HEK293T (cell line): Measurements from ENCODE around the gene ZNF317.

Experiments used
- BHLHE40 ChIP-seq: fragments of 450-650 bp; IDR thresholded peaks from 2 replicates; pipeline ENCODE4 v1.6.1; 2016; ENCODE audit warnings: mild to moderate bottlenecking, moderate library complexity, borderline replicate concordance
- FOXM1 ChIP-seq: fragments of 450-650 bp; IDR thresholded peaks from 2 replicates; pipeline ENCODE4 v1.6.1; 2017; ENCODE audit warnings: mild to moderate bottlenecking, borderline replicate concordance
- NFRKB ChIP-seq: fragments of 450-650 bp; IDR thresholded peaks from 2 replicates; pipeline ENCODE4 v1.6.1; 2016; ENCODE audit warnings: mild to moderate bottlenecking, moderate library complexity
- SP1 ChIP-seq: fragments of 450-650 bp; IDR thresholded peaks from 2 replicates; pipeline ENCODE4 v1.6.1; 2017
- SUZ12 ChIP-seq: fragments of 450-650 bp; IDR thresholded peaks from 2 replicates; pipeline ENCODE4 v1.6.1; 2016; ENCODE audit warnings: mild to moderate bottlenecking
- ZNF384 ChIP-seq: fragments of 450-650 bp; IDR thresholded peaks from 2 replicates; pipeline ENCODE4 v1.6.1; 2016

DNA sequence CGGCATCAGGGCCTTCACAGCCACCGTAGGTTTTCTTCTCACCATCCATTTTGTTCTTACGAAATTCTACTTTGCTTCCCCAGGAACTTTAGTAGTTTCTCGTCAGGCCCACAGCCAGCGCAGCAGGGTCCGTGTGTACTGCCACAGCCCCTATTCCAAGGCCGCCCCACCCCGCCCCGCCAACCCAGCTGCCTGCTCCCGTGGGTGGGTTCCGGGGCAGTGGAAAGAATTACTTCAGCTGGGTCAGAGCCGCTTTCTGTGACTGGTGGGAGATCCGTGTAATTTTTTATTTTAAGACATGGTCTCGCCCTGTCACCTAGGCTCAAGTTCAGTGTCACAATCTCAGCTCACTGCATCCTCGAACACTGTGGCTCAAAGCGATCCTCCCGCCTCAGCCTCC, 42.8 kb downstream of the ZNF317 start:
- TF ChIP-seq BHLHE40 = no peak
- no peak for TF ChIP-seq NFRKB
- TF ChIP-seq FOXM1 = no peak
- no peak for TF ChIP-seq SUZ12
- no peak for TF ChIP-seq SP1
- no peak for TF ChIP-seq ZNF384
